B cell (primary cell): ENCODE results near the gene CTLA4. TPM values are rescaled to one million over a fixed set of nuclear protein-coding genes. Genes with fewer than 3 reads are reported as not detected.

Source experiments
- ATAC-seq: fragments of 200-7000 bp; cut with Tn5 transposase; one replicate; pipeline ENCODE4 v1.10.0; 2021; ENCODE audit warnings: low read depth, mild to moderate bottlenecking, moderate number of reproducible peaks, moderate library complexity
- CTCF ChIA-PET: fragments of 350-600 bp; sonication (Branson Sonifier 250); formaldehyde crosslinking; loops from one replicate; lab custom pipeline; 2021; ENCODE audit warnings: antibody characterized with exemption, inconsistent platforms; lab: Charles Lee
- POLR2A ChIA-PET: fragments of 350-600 bp; sonication (Branson Sonifier 250); formaldehyde crosslinking; loops from one replicate; lab custom pipeline; 2021; ENCODE audit warnings: antibody characterized with exemption; lab: Charles Lee
- DNase-seq: peaks from one replicate; pipeline ENCODE4 v3.0.0; 2013
- H2AFZ ChIP-seq: 2 replicates; pipeline ENCODE4 v1.6.1; 2012; ENCODE audit warnings: mild to moderate bottlenecking, low read depth, low read length; ENCODE audit not compliant: insufficient read depth, poor library complexity, severe bottlenecking
- H3K27ac ChIP-seq, 2 donors: 1 replicate in 1 of 2; 2 replicates in 1 of 2; pipeline ENCODE4 v1.5.1; 2012 to 2013; ENCODE audit warnings: low read length in 2 of 2, mild to moderate bottlenecking in 2 of 2, moderate library complexity in 1 of 2
- H3K27me3 ChIP-seq, 4 experiments: fragments of 200-600 bp in 1 of 4; sonication (generic) in 1 of 4; replicated peaks in 1 of 4; 1 replicate in 2 of 4; 2 replicates in 2 of 4; pipeline versions ENCODE4 v1.6.1 to v1.7.0; 2013 to 2016; ENCODE audit warnings: low read length in 3 of 4, mild to moderate bottlenecking in 2 of 4, mixed read lengths in 1 of 4, moderate library complexity in 1 of 4; ENCODE audit not compliant: insufficient read depth in 4 of 4, control insufficient read depth in 3 of 4; ENCODE audit errors: control extremely low read depth in 1 of 4
- H3K36me3 ChIP-seq, 2 experiments: replicated peaks in 1 of 2; 1 replicate in 1 of 2; 2 replicates in 1 of 2; pipeline versions ENCODE4 v1.6.1 to v1.7.1; 2013; ENCODE audit warnings: low read length in 1 of 2; ENCODE audit not compliant: insufficient read depth in 2 of 2, control insufficient read depth in 1 of 2; ENCODE audit errors: control extremely low read depth in 1 of 2, extremely low read depth in 1 of 2
- H3K4me1 ChIP-seq, 2 donors: fragments of 200-600 bp in 1 of 2; sonication (generic) in 1 of 2; 1 replicate in 1 of 2; 2 replicates in 1 of 2; pipeline versions ENCODE4 v1.5.1 to v1.6.1; 2013 to 2017; ENCODE audit warnings: low read length in 2 of 2; ENCODE audit not compliant: control insufficient read depth in 2 of 2, insufficient read depth in 2 of 2
- H3K4me2 ChIP-seq: replicated peaks from 2 replicates; pipeline ENCODE3; 2012; ENCODE audit warnings: mild to moderate bottlenecking, low read depth, low read length; ENCODE audit not compliant: poor library complexity, severe bottlenecking
- H3K4me3 ChIP-seq, 5 experiments: fragments of 200-600 bp in 1 of 5; sonication (generic) in 1 of 5; 1 replicate in 3 of 5; 2 replicates in 2 of 5; pipeline versions ENCODE4 v1.5.1 to v1.7.0; 2011 to 2016; ENCODE audit warnings: low read length in 4 of 5, mild to moderate bottlenecking in 4 of 5, low read depth in 2 of 5, control low read depth in 1 of 5, moderate library complexity in 1 of 5; ENCODE audit not compliant: insufficient read depth in 1 of 5; ENCODE audit errors: control extremely low read depth in 1 of 5, extremely low read depth in 1 of 5
- H3K79me2 ChIP-seq: fragments of 200-600 bp; sonication (generic); one replicate; pipeline ENCODE4 v1.6.0; 2016; ENCODE audit warnings: low read length; ENCODE audit not compliant: control insufficient read depth, insufficient read depth
- H3K9ac ChIP-seq: fragments of 200-600 bp; sonication (generic); 2 replicates; pipeline ENCODE4 v1.6.1; 2017; ENCODE audit warnings: mild to moderate bottlenecking, low read length, moderate library complexity
- H3K9me3 ChIP-seq, 3 donors: one replicate each; pipeline versions ENCODE4 v1.6.1 to v1.7.1; 2013; ENCODE audit warnings: low read length in 2 of 3; ENCODE audit not compliant: control insufficient read depth in 2 of 3, insufficient read depth in 1 of 3; ENCODE audit errors: control extremely low read depth in 1 of 3
- H4K20me1 ChIP-seq: 2 replicates; pipeline ENCODE4 v1.6.0; 2012; ENCODE audit warnings: mild to moderate bottlenecking, low read length; ENCODE audit not compliant: insufficient read depth, control insufficient read depth, poor library complexity, severe bottlenecking
- H3K27ac Mint-ChIP-seq: one replicate; pipeline ENCODE4 v1.8.0; 2021; ENCODE audit warnings: mixed read lengths
- H3K27me3 Mint-ChIP-seq: one replicate; pipeline ENCODE4 v1.8.0; 2021; ENCODE audit warnings: mixed read lengths
- H3K4me1 Mint-ChIP-seq: one replicate; pipeline ENCODE4 v1.8.0; 2021; ENCODE audit warnings: mixed read lengths
- H3K4me3 Mint-ChIP-seq: one replicate; pipeline ENCODE4 v1.8.0; 2021; ENCODE audit warnings: mixed read lengths
- H3K9me3 Mint-ChIP-seq: one replicate; pipeline ENCODE4 v1.8.0; 2022; ENCODE audit warnings: mixed read lengths; ENCODE audit not compliant: insufficient read depth
- EZH2 ChIP-seq: IDR thresholded peaks from 2 replicates; pipeline ENCODE4 v1.6.1; 2012; ENCODE audit warnings: borderline replicate concordance, low read depth, mild to moderate bottlenecking, moderate library complexity, low read length; ENCODE audit not compliant: insufficient read depth, poor library complexity, severe bottlenecking
- WGBS: methylation state at CpG from one replicate; pipeline ENCODE4 v1.1.5; 2013; ENCODE audit warnings: missing lambda C conversion rate; ENCODE audit not compliant: insufficient coverage; 5-methylcytosine and 5-hydroxymethylcytosine counted together
- intact Hi-C: fragments of 100-400 bp; cut with micrococcal nuclease; formaldehyde crosslinking; loops from one replicate; pipeline ENCODE4 v1.10.0; 2022
- polyA plus RNA-seq: library from polyadenylated mRNA; depleted of rRNA; stranded (reverse); fragments of >200 nt; gene quantifications from 2 replicates; pipeline ENCODE4 v1.2.3, GENCODE V29; 2012
- total RNA-seq, 2 donors: library from RNA; stranded (reverse); fragments of 120-200 nt in 1 of 2; gene quantifications; 1 replicate in 1 of 2; 2 replicates in 1 of 2; pipeline versions ENCODE4 v1.2.3 to v1.2.4, GENCODE V29; 2013 to 2022
- TF ChIP-seq, protein P1 (sequence below): fragments of 200-600 bp; IDR thresholded peaks from one replicate; pipeline ENCODE4 v1.8.0; 2022; ENCODE audit warnings: antibody characterized with exemption, mild to moderate bottlenecking

CTLA4 gene
- total and polyA plus RNA-seq, 2 donors (not counting 1 experiment from before 2014, with no cell fraction given), result 0.30 TPM; not detected in 1

DNA sequence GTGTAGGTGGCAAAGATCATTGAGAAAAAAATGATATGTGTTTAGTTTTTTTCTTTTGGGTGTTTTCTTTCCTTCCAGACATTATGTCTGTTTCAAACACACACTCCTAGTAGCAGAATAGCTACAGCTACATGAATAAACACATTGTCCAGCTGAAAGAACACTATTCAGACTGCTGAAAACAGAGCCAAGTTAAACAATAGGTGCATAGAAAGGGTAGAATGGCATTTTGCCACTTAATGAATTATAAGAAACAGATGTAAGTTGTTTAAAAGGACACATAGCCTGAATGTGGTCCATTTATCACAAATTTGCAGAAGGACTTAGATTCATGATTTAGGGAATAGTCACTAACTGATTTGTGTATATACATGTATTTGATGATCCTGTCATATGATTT lies 20.1 kb downstream of the CTLA4 start:
- POLR2A ChIA-PET, result no interaction called here
- intact Hi-C loops, result no loop called here

DNA sequence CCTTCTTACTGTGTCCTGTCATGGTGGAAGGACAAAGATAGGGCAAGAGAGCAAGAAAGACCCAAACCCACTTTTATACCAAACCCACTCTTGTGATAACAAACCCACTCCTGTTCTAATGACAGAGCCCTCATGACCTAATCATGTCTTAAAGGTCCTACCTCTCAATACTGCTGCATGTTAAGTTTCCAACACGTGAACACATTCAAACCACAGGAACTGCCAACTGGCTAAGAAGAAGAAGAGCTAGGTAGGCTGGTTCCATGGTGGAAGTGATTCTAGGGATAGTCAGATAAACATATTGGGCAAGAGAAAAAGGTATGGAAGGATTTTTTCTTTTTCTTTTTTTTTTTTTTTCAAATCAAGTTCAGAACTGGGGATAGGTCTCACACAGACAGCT lies 22.0 kb downstream of the CTLA4 start:
- TF ChIP-seq EZH2, result no peak
- TF ChIP-seq, protein P1, sequence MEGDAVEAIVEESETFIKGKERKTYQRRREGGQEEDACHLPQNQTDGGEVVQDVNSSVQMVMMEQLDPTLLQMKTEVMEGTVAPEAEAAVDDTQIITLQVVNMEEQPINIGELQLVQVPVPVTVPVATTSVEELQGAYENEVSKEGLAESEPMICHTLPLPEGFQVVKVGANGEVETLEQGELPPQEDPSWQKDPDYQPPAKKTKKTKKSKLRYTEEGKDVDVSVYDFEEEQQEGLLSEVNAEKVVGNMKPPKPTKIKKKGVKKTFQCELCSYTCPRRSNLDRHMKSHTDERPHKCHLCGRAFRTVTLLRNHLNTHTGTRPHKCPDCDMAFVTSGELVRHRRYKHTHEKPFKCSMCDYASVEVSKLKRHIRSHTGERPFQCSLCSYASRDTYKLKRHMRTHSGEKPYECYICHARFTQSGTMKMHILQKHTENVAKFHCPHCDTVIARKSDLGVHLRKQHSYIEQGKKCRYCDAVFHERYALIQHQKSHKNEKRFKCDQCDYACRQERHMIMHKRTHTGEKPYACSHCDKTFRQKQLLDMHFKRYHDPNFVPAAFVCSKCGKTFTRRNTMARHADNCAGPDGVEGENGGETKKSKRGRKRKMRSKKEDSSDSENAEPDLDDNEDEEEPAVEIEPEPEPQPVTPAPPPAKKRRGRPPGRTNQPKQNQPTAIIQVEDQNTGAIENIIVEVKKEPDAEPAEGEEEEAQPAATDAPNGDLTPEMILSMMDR, result no peak
- Histone ChIP-seq H3K27me3 (peaks cover 0 to 18% (median 2%) of the 10 kb centered on the region in 4 experiments), H3K36me3 (no peaks in the 10 kb centered on the region), H3K27ac (no peak overlapping the region), H3K9me3 (no peaks in the 10 kb centered on the region), H3K4me3 (no peak overlapping the region), H3K4me2 (no peak overlapping the region), H4K20me1 (no peaks in the 10 kb centered on the region), H3K79me2 (no peaks in the 10 kb centered on the region), H3K4me1 (no peaks in the 10 kb centered on the region), H2AFZ (no peak overlapping the region), H3K9ac (no peak overlapping the region)
- no peak for ATAC-seq
- H3K4me3 Mint-ChIP-seq, result no peak overlapping the region
- H3K9me3 Mint-ChIP-seq, result no peaks in the 10 kb centered on the region
- ChIA-PET CTCF (interaction anchor here (0.7 kb wide), 1 partner anchor 27 kb away, joined by 4 read pairs; no protein-coding TSS in a partner anchor), POLR2A (no interaction called here)
- intact Hi-C loops, result no loop called here
- no CpG with 5 or more reads among the region's 1 CpG for WGBS
- H3K27me3 Mint-ChIP-seq, result peaks cover 25% of the 10 kb centered on the region
- no peak overlapping the region for H3K27ac Mint-ChIP-seq
- no peaks in the 10 kb centered on the region for H3K4me1 Mint-ChIP-seq
- DNase-seq, result no peak

More for the DNA sequence above, 20.1 kb downstream of the CTLA4 start:
- H3K9me3 Mint-ChIP-seq, result no peaks in the 10 kb centered on the region
- no peak overlapping the region for H3K4me3 Mint-ChIP-seq
- no peak overlapping the region for H3K4me3 ChIP-seq
- no peaks in the 10 kb centered on the region for H3K4me1 ChIP-seq
- H3K9ac ChIP-seq, result no peak overlapping the region
- H3K36me3 ChIP-seq, result no peaks in the 10 kb centered on the region
- ATAC-seq (no peak), DNase-seq (no peak)
- H2AFZ ChIP-seq, result no peak overlapping the region
- H3K27me3 ChIP-seq, result peaks cover 0 to 10% (median 2%) of the 10 kb centered on the region in 4 experiments
- no peaks in the 10 kb centered on the region for H3K79me2 ChIP-seq
- H3K9me3 ChIP-seq, result no peaks in the 10 kb centered on the region
- TF ChIP-seq, protein P1, result no peak
- no peak for TF ChIP-seq EZH2
- no peak overlapping the region for H3K27ac ChIP-seq
- CTCF ChIA-PET, result no interaction called here
- no peaks in the 10 kb centered on the region for H3K4me1 Mint-ChIP-seq
- H3K4me2 ChIP-seq, result no peak overlapping the region
- H4K20me1 ChIP-seq, result no peaks in the 10 kb centered on the region
- no peak overlapping the region for H3K27ac Mint-ChIP-seq
- H3K27me3 Mint-ChIP-seq, result peaks cover 23% of the 10 kb centered on the region
